ENCODE results near the gene IRF3.

DNA sequence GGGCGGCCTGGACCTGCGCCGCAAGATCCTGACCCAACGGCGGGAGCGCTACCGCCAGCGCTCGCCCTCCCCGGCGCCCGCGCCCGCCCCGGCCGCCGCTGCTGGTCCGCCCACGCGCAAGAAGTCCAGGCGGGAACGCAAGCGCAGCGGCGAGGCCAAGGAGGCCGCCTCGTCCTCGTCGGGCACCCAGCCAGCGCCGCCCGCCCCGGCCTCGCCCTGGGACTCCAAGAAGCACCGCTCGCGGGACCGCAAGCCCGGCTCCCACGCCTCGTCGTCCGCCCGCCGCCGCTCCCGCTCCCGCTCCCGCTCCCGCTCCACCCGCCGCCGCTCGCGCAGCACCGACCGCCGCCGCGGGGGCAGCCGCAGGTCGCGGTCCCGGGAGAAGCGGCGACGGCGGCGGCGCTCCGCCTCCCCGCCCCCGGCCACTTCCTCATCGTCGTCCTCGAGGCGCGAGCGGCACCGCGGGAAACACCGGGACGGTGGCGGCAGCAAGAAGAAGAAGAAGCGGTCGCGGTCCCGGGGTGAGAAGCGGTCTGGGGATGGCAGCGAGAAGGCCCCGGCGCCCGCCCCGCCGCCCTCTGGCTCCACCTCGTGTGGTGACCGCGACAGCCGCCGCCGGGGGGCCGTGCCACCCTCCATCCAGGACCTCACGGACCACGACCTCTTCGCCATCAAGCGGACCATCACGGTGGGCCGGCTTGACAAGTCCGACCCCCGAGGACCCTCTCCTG is 13.7 kb downstream of the IRF3 start:
- TF ChIP-seq, protein P1, sequence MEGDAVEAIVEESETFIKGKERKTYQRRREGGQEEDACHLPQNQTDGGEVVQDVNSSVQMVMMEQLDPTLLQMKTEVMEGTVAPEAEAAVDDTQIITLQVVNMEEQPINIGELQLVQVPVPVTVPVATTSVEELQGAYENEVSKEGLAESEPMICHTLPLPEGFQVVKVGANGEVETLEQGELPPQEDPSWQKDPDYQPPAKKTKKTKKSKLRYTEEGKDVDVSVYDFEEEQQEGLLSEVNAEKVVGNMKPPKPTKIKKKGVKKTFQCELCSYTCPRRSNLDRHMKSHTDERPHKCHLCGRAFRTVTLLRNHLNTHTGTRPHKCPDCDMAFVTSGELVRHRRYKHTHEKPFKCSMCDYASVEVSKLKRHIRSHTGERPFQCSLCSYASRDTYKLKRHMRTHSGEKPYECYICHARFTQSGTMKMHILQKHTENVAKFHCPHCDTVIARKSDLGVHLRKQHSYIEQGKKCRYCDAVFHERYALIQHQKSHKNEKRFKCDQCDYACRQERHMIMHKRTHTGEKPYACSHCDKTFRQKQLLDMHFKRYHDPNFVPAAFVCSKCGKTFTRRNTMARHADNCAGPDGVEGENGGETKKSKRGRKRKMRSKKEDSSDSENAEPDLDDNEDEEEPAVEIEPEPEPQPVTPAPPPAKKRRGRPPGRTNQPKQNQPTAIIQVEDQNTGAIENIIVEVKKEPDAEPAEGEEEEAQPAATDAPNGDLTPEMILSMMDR (conservative IDR thresholded peaks at IDR 0.05 in 1 of 2, IDR thresholded peaks at IDR 0.05 in 1 of 2; ENCODE audit: low read depth in 1 of 2, low read length in 2 of 2): no peak
- no peak for TF ChIP-seq EZH2 (IDR thresholded peaks at IDR 0.05; ENCODE audit: low read length, missing control alignments)
